Measurements from ENCODE around the gene TOMM5.

Gene TOMM5

DNA sequence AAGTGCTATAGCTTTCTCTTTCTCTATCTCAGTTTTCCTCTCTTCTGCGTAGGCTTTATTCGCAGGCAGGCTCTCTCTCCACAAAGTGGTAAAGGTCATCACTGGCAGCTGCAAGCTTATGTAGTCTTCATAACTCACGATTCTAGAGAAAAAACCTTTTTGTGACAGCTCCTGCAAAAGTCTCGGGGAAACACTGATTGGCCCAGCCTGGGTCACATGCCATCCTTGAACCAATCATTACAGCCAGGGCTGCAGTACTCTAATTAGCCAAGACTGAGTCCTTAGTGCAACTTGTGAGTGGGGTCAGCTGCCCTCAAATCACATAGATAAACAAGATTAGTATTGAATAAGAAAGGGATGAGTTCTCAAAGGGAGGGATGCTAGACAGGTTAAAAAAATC lies 40.1 kb upstream of the TOMM5 start:
- H3K27ac ChIP-seq = no peak overlapping the region
- TF ChIP-seq ZFX (IDR thresholded peaks at IDR 0.05; ENCODE audit: borderline replicate concordance) = no peak
- TF ChIP-seq, protein P1, sequence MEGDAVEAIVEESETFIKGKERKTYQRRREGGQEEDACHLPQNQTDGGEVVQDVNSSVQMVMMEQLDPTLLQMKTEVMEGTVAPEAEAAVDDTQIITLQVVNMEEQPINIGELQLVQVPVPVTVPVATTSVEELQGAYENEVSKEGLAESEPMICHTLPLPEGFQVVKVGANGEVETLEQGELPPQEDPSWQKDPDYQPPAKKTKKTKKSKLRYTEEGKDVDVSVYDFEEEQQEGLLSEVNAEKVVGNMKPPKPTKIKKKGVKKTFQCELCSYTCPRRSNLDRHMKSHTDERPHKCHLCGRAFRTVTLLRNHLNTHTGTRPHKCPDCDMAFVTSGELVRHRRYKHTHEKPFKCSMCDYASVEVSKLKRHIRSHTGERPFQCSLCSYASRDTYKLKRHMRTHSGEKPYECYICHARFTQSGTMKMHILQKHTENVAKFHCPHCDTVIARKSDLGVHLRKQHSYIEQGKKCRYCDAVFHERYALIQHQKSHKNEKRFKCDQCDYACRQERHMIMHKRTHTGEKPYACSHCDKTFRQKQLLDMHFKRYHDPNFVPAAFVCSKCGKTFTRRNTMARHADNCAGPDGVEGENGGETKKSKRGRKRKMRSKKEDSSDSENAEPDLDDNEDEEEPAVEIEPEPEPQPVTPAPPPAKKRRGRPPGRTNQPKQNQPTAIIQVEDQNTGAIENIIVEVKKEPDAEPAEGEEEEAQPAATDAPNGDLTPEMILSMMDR (IDR thresholded peaks at IDR 0.05) = no peak

DNA sequence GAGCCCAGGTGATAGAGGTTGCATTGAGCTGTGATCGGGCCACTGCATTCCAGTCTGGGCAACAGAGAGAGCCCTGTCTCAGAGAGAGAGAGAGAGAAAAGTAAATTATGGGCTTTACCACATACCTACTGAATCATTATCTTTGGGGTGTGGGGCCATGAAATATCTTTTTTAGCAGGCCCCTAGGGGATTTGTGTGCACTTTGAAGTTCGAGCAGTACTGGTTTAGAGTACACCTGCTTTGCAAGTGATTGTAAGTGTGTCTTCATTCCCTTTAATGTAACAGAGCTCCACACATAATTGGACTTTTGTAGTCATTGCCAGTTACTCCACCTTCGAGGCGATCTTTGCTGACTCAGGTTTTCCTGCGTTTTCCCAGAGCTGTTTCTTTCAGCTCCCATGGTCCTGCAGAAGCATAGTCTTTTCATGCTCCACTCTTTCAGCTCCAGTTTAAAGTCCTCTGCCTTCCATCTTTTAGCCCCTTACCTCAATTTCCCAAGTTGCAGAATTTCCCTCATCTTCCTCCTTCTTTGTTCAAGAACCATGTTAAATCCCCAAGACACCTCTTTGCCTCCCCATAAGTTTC lies 34.4 kb upstream of the TOMM5 start:
- no peak for TF ChIP-seq ZFX (IDR thresholded peaks at IDR 0.05; ENCODE audit: borderline replicate concordance)
- TF ChIP-seq, protein P1 (IDR thresholded peaks at IDR 0.05) = no peak
- no peak overlapping the region for H3K27ac ChIP-seq

DNA sequence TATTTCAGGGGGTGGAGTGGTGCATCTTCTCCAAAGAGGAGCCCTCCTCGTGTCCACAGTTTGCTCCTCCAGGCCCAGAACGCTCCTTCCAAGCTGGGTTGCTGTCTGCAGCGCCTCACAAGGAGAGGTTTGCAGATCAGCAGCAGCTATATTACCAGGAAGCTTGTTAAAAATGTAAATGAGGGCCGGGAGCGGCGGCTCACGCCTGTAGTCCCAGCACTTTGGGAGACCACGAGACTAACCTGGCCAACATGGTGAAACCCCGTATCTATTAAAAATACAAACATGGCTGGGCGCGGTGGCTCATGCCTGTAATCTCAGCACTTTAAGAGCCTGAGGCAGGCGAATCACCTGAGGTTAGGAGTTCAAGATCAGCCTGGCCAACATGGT lies 33.4 kb upstream of the TOMM5 start:
- no peak overlapping the region for H3K27ac ChIP-seq
- no peak for TF ChIP-seq ZFX (IDR thresholded peaks at IDR 0.05; ENCODE audit: borderline replicate concordance)
- TF ChIP-seq, protein P1 (IDR thresholded peaks at IDR 0.05) = no peak

DNA sequence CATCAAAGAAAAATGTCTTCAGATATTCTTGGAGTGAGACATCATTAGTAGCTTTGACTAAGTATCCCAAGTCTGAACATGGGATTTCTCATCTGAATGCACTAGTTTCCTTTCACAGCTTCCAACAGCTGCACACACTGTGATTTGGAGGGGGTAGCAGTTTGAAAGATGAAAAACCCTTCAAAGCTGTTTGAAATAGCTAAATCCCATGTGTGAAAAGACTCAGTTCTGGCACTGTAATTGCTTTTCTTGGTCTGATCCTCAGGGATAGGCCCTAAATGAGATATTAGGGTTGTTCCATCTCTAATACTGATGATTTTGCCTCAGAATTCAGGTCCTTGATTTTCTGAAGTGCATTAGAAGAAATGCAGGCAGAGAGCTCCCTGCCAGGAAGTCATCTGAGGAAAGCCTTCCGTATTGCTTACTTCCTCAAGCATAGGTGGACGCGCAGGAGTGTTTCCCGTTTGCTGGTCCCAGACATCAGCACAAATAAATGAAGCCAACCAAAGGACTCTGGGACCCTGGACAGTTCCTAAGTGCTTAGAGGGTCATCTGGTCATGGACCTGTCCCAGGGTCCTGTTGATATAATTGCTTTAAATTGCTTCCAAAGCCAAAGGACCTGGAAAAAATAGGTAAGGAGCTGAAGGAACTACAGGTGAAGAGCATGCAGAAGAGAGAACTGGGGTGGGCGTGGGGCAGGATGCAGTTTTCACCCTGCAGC lies 32.8 kb upstream of the TOMM5 start:
- no peak overlapping the region for H3K27ac ChIP-seq
- no peak for TF ChIP-seq ZFX (IDR thresholded peaks at IDR 0.05; ENCODE audit: borderline replicate concordance)
- TF ChIP-seq, protein P1 (IDR thresholded peaks at IDR 0.05) = no peak

DNA sequence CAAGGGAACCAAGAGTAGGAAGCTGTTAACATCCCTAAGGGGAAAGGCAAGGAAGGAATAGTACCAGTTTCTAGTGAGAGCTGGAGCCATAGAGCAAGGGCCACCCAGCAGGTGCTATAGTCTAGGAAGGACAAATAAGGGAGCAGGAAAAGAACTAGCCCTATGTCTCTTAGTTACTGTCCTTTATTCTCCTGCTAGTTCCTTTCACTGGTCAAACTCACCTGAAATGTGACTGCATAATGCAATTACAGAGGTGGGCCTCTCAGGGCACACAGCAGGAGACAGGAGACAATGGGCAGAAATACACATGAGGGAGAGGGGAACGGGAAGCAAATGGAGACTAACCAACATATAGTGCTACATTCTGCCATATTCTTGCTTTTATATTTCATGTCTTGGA lies 31.7 kb upstream of the TOMM5 start:
- TF ChIP-seq, protein P1 (IDR thresholded peaks at IDR 0.05) = no peak
- TF ChIP-seq ZFX (IDR thresholded peaks at IDR 0.05; ENCODE audit: borderline replicate concordance) = no peak
- no peak overlapping the region for H3K27ac ChIP-seq

DNA sequence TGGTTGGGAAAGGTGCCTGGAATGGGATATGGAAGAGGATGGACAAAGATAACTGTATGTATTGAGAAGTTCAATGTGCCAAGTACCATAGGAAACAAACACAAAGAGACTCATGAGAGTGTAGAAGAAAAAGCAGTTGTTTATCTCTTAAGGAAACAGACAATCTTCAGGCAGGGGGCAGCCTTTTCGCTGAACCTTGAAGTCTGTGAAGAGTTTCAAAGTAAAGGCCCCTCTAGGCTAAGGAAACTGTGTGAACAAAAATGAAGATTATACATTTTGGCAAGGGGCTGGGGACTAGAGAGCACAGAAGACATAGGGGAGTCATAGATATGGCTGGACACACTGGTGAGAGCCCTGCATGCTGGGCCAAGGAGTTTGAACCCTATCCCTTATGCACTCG lies 30.9 kb upstream of the TOMM5 start:
- no peak for TF ChIP-seq ZFX (IDR thresholded peaks at IDR 0.05; ENCODE audit: borderline replicate concordance)
- TF ChIP-seq, protein P1 (IDR thresholded peaks at IDR 0.05) = no peak
- no peak overlapping the region for H3K27ac ChIP-seq

DNA sequence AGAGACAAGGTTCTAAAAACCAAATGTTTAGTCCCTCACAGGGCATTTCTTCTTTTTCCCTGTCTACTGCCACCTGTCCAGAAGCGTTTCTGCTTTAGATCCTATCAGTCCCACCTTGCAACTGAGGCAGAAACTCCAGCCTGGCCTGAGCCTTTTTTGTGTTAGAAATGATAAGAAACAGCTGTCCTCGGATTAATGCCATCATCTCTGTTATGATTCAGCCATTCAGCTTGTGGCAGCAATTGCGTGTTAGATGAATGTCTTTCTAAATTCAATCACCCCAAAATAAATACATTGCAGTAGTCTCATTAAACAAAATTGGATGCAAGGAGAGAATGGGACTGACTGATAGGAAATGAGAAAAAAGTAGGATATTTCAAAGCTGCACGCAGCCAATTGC lies 30.1 kb upstream of the TOMM5 start:
- no peak overlapping the region for H3K27ac ChIP-seq

More for the DNA sequence above, 30.1 kb upstream of the TOMM5 start:
- TF ChIP-seq, protein P1 (IDR thresholded peaks at IDR 0.05) = no peak
- no peak for TF ChIP-seq ZFX (IDR thresholded peaks at IDR 0.05; ENCODE audit: borderline replicate concordance)

Measured in 22Rv1 (cell line).